Hindlimb muscle (tissue), 1 donor: ENCODE results near the gene PSMG4. TPM values are rescaled to one million over a fixed set of nuclear protein-coding genes. Genes with fewer than 3 reads are reported as not detected.

Experiments
- DNase-seq: peaks from one replicate; pipeline ENCODE4 v3.0.0-alpha.2; 2013
- polyA plus RNA-seq: library from polyadenylated mRNA; unstranded; fragments of 120-200 nt; gene quantifications from one replicate; pipeline ENCODE4 v1.2.1, GENCODE V29; 2013; ENCODE audit not compliant: insufficient read length

PSMG4 gene
- polyA plus RNA-seq, 1 donor = 13.9 TPM

- DNase-seq = no peak
These were observed 18.5 kb downstream of the PSMG4 start for GRCh38 chr6:3277251-3277650.

GRCh38 chr6:3277851-3278416, 19.2 kb downstream of the PSMG4 start:
- DNase-seq = no peak

- DNase-seq = no peak
These were observed 19.9 kb downstream of the PSMG4 start for GRCh38 chr6:3278691-3279090.

- DNase-seq = no peak
These were observed 21.3 kb downstream of the PSMG4 start for GRCh38 chr6:3280091-3280490.

GRCh38 chr6:3280866-3281465, 22.2 kb downstream of the PSMG4 start:
- DNase-seq = no peak

- peak; percentile 45 for DNase-seq
These were observed 23.1 kb downstream of the PSMG4 start for GRCh38 chr6:3281631-3282475.

- no peak for DNase-seq
These were observed 23.9 kb downstream of the PSMG4 start for GRCh38 chr6:3282476-3283236.

GRCh38 chr6:3283241-3283640, 24.5 kb downstream of the PSMG4 start:
- DNase-seq = no peak

- no peak for DNase-seq
These were observed 25.1 kb downstream of the PSMG4 start for GRCh38 chr6:3283641-3284435.

GRCh38 chr6:3284436-3284876, 25.7 kb downstream of the PSMG4 start:
- no peak for DNase-seq

GRCh38 chr6:3285049-3285639, 26.4 kb downstream of the PSMG4 start:
- no peak for DNase-seq

GRCh38 chr6:3285732-3286131, 27.0 kb downstream of the PSMG4 start:
- DNase-seq = no peak

GRCh38 chr6:3286641-3287171, 28.0 kb downstream of the PSMG4 start:
- DNase-seq = no peak

- DNase-seq = no peak
These were observed 28.6 kb downstream of the PSMG4 start for GRCh38 chr6:3287308-3287707.

- no peak for DNase-seq
These were observed 29.4 kb downstream of the PSMG4 start for GRCh38 chr6:3287976-3288707.

- DNase-seq = no peak
These were observed 30.2 kb downstream of the PSMG4 start for GRCh38 chr6:3288711-3289663.

GRCh38 chr6:3289664-3290055, 30.9 kb downstream of the PSMG4 start:
- DNase-seq = no peak

- no peak for DNase-seq
These were observed 31.6 kb downstream of the PSMG4 start for GRCh38 chr6:3290149-3290930.

GRCh38 chr6:3290931-3291211, 32.1 kb downstream of the PSMG4 start:
- no peak for DNase-seq
